Testis (tissue), 3 donors: ENCODE results near the gene NUP205. TPM values are rescaled to one million over a fixed set of nuclear protein-coding genes. Genes with fewer than 3 reads are reported as not detected.

Experiments
- DNase-seq: peaks from one replicate; pipeline ENCODE4 v3.0.0-alpha.2; 2019
- H3K27ac ChIP-seq, 2 donors: fragments of 200-600 bp; sonication (generic); one replicate each; pipeline ENCODE4 v1.5.1; 2019
- H3K27me3 ChIP-seq: fragments of 200-600 bp; sonication (generic); one replicate; pipeline ENCODE4 v1.5.1; 2019
- H3K36me3 ChIP-seq: fragments of 200-600 bp; sonication (generic); one replicate; pipeline ENCODE4 v1.5.1; 2017; ENCODE audit warnings: low read depth; ENCODE audit errors: missing control alignments
- H3K4me1 ChIP-seq: fragments of 200-600 bp; sonication (generic); one replicate; pipeline ENCODE4 v1.5.1; 2019
- H3K4me3 ChIP-seq, 2 donors: fragments of 200-600 bp; sonication (generic); one replicate each; pipeline ENCODE4 v1.5.1; 2017 to 2019
- H3K9me3 ChIP-seq: fragments of 200-600 bp; sonication (generic); one replicate; pipeline ENCODE4 v1.5.1; 2017
- CTCF ChIP-seq, 3 experiments: fragments of 450-650 bp in 2 of 3; fragments of 200-600 bp in 1 of 3; sonication (generic) in 1 of 3; IDR thresholded peaks; one replicate each; pipeline ENCODE4 v1.5.1; 2016 to 2019; ENCODE audit warnings: antibody characterized with exemption in 3 of 3, mild to moderate bottlenecking in 2 of 3, moderate library complexity in 1 of 3
- POLR2A ChIP-seq: fragments of 450-650 bp; IDR thresholded peaks from one replicate; pipeline ENCODE4 v1.6.1; 2017; ENCODE audit warnings: antibody characterized with exemption, mild to moderate bottlenecking, moderate library complexity
- WGBS, 2 donors: methylation state at CpG; one replicate each; pipeline ENCODE4 v1.1.5; 2018; 5-methylcytosine and 5-hydroxymethylcytosine counted together
- intact Hi-C: fragments of 100-400 bp; cut with DNase I; formaldehyde crosslinking; loops from one replicate; pipeline ENCODE4 v1.15.1; 2023; ENCODE audit warnings: low total_unique reads
- polyA plus RNA-seq: library from polyadenylated mRNA; stranded (reverse); fragments of 350-450 nt; fragmentation: Illumina TruSeq; extraction: RNeasy Lipid Tissue Mini Kit (QIAGEN cat#74804); gene quantifications from one replicate; pipeline ENCODE4 v1.2.3, GENCODE V29; 2014; ENCODE audit warnings: low read depth, low replicate concordance; ENCODE audit not compliant: insufficient read depth
- total RNA-seq, 2 donors: library from RNA; depleted of rRNA; stranded (reverse); fragments of >200 nt; gene quantifications; one replicate each; pipeline ENCODE4 v1.2.3, GENCODE V29; 2016

Gene NUP205
- total and polyA plus RNA-seq, 3 donors from 2014 or later, result 47.8 to 77.2 (median 73.6) TPM

- Histone ChIP-seq H3K27ac (peak overlapping the region in 1 of 2 donors; percentile 37), H3K9me3 (no peaks in the 10 kb centered on the region), H3K4me3 (no peak overlapping the region), H3K4me1 (peaks cover 4% of the 10 kb centered on the region), H3K27me3 (no peaks in the 10 kb centered on the region), H3K36me3 (no peaks in the 10 kb centered on the region)
- 52 to 59% methylated on average over 3 of the region's 3 CpGs for WGBS, 2 donors
- DNase-seq, result peak; percentile 65
- intact Hi-C loops, result no loop called here
- TF ChIP-seq POLR2A (no peak), CTCF (IDR thresholded peaks at IDR 0.05) (peak; percentile 84 to 88 (median 86))
These were observed 115.0 kb downstream of the NUP205 start for GRCh38 chr7:135672560-135673359.

- Histone ChIP-seq H3K27ac (peak overlapping the region in 1 of 2 donors; percentile 37), H3K27me3 (no peaks in the 10 kb centered on the region), H3K4me3 (no peak overlapping the region), H3K9me3 (no peaks in the 10 kb centered on the region), H3K36me3 (no peaks in the 10 kb centered on the region), H3K4me1 (peaks cover 4% of the 10 kb centered on the region)
- intact Hi-C loops, result no loop called here
- WGBS, 2 donors, result 64% methylated on average over 6 of the region's 6 CpGs
- no peak for DNase-seq
- TF ChIP-seq CTCF (IDR thresholded peaks at IDR 0.05) (no peak), POLR2A (no peak)
These were observed 115.6 kb downstream of the NUP205 start for GRCh38 chr7:135673360-135673706.

- TF ChIP-seq CTCF (IDR thresholded peaks at IDR 0.05), result no peak
- no peak for TF ChIP-seq POLR2A
- H3K4me1 ChIP-seq, result no peaks in the 10 kb centered on the region
- WGBS, 2 donors, result 70 to 72% methylated on average over 4 of the region's 4 CpGs
- H3K9me3 ChIP-seq, result no peaks in the 10 kb centered on the region
- H3K4me3 ChIP-seq, result no peak overlapping the region
- DNase-seq, result no peak
- H3K27ac ChIP-seq, result no peak overlapping the region
- no peaks in the 10 kb centered on the region for H3K27me3 ChIP-seq
- H3K36me3 ChIP-seq, result no peaks in the 10 kb centered on the region
- intact Hi-C loops, result no loop called here
These were observed 121.2 kb downstream of the NUP205 start for GRCh38 chr7:135678612-135679575.

GRCh38 chr7:135681762-135682161 lies 124.0 kb downstream of the NUP205 start:
- Histone ChIP-seq H3K4me3 (no peak overlapping the region), H3K9me3 (no peaks in the 10 kb centered on the region), H3K4me1 (no peaks in the 10 kb centered on the region), H3K27me3 (no peaks in the 10 kb centered on the region), H3K27ac (no peak overlapping the region), H3K36me3 (no peaks in the 10 kb centered on the region)
- WGBS, 2 donors, result 88 to 92% methylated on average over 4 to 5 of the region's 5 CpGs
- TF ChIP-seq CTCF (IDR thresholded peaks at IDR 0.05) (no peak), POLR2A (no peak)
- intact Hi-C loops, result no loop called here
- no peak for DNase-seq
